Activated B cell treated with CpG ODN at 0.5 μM for 24 hours (primary cell): ENCODE results near the gene TENM4. TPM values are rescaled to one million over a fixed set of nuclear protein-coding genes. Genes with fewer than 3 reads are reported as not detected.

Source experiments
- ATAC-seq: fragments of 200-7000 bp; cut with Tn5 transposase; one replicate; pipeline ENCODE4 v1.10.0; 2021; ENCODE audit warnings: low read depth, mild to moderate bottlenecking, moderate library complexity
- CTCF ChIA-PET: fragments of 350-600 bp; sonication (Branson Sonifier 250); formaldehyde crosslinking; loops from one replicate; lab custom pipeline; 2021; ENCODE audit warnings: antibody characterized with exemption; lab: Charles Lee
- POLR2A ChIA-PET: fragments of 350-600 bp; sonication (Branson Sonifier 250); formaldehyde crosslinking; loops from one replicate; lab custom pipeline; 2021; ENCODE audit warnings: antibody characterized with exemption; lab: Charles Lee
- DNase-seq: peaks from one replicate; pipeline ENCODE4 v3.0.0; 2022
- H3K27ac Mint-ChIP-seq: one replicate; pipeline ENCODE4 v1.8.0; 2020; ENCODE audit warnings: mixed read lengths
- H3K27me3 Mint-ChIP-seq: one replicate; pipeline ENCODE4 v1.8.0; 2021; ENCODE audit warnings: mixed read lengths
- H3K36me3 Mint-ChIP-seq: one replicate; pipeline ENCODE4 v1.8.0; 2021; ENCODE audit warnings: low read depth, mixed read lengths
- H3K4me1 Mint-ChIP-seq: one replicate; pipeline ENCODE4 v1.8.0; 2021; ENCODE audit warnings: mixed read lengths
- H3K4me3 Mint-ChIP-seq: one replicate; pipeline ENCODE4 v1.8.0; 2020; ENCODE audit warnings: mild to moderate bottlenecking, mixed read lengths
- H3K9me3 Mint-ChIP-seq: one replicate; pipeline ENCODE4 v1.8.0; 2020; ENCODE audit warnings: mixed read lengths
- intact Hi-C: fragments of 100-400 bp; cut with micrococcal nuclease; formaldehyde crosslinking; loops from one replicate; pipeline ENCODE4 v1.15.1; 2024
- total RNA-seq: library from RNA; stranded (reverse); gene quantifications from 2 replicates; pipeline ENCODE4 v1.2.3, GENCODE V29; 2022
- TF ChIP-seq, protein P1 (sequence below): fragments of 200-600 bp; IDR thresholded peaks from one replicate; pipeline ENCODE4 v1.8.0; 2022; ENCODE audit warnings: antibody characterized with exemption, mild to moderate bottlenecking

Gene TENM4
- total RNA-seq, 1 donor from 2014 or later: 2.4 TPM

DNA sequence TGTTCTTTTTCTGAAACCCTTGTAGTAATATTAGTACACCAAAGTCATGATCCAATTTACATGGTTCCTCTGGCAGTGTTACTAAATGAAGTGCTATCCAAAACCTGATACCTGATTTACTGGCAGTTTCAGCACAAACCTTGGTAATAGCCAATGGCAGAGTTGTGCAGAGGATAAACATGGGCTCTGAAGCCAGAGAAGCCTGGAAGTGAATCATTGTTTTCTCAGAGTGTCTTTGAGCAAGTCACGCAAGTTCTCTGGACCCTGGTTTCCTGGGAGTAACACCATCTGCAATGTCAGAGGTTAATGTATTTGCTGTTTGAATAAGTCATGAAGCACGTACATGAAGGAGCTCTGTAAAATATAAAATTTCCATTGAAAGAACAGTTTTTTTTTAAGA lies 643.9 kb downstream of the TENM4 start:
- H3K4me3 Mint-ChIP-seq: no peak overlapping the region
- DNase-seq: no peak
- intact Hi-C loops: loop anchor here (5.0 kb wide), 1 partner anchor 695 kb away; no protein-coding TSS in a partner anchor
- TF ChIP-seq, protein P1, sequence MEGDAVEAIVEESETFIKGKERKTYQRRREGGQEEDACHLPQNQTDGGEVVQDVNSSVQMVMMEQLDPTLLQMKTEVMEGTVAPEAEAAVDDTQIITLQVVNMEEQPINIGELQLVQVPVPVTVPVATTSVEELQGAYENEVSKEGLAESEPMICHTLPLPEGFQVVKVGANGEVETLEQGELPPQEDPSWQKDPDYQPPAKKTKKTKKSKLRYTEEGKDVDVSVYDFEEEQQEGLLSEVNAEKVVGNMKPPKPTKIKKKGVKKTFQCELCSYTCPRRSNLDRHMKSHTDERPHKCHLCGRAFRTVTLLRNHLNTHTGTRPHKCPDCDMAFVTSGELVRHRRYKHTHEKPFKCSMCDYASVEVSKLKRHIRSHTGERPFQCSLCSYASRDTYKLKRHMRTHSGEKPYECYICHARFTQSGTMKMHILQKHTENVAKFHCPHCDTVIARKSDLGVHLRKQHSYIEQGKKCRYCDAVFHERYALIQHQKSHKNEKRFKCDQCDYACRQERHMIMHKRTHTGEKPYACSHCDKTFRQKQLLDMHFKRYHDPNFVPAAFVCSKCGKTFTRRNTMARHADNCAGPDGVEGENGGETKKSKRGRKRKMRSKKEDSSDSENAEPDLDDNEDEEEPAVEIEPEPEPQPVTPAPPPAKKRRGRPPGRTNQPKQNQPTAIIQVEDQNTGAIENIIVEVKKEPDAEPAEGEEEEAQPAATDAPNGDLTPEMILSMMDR: no peak
- no peak overlapping the region for H3K27ac Mint-ChIP-seq
- no peaks in the 10 kb centered on the region for H3K36me3 Mint-ChIP-seq
- H3K9me3 Mint-ChIP-seq: no peaks in the 10 kb centered on the region
- no peaks in the 10 kb centered on the region for H3K27me3 Mint-ChIP-seq
- ChIA-PET CTCF (no interaction called here), POLR2A (no interaction called here)
- H3K4me1 Mint-ChIP-seq: no peaks in the 10 kb centered on the region
- ATAC-seq: no peak

DNA sequence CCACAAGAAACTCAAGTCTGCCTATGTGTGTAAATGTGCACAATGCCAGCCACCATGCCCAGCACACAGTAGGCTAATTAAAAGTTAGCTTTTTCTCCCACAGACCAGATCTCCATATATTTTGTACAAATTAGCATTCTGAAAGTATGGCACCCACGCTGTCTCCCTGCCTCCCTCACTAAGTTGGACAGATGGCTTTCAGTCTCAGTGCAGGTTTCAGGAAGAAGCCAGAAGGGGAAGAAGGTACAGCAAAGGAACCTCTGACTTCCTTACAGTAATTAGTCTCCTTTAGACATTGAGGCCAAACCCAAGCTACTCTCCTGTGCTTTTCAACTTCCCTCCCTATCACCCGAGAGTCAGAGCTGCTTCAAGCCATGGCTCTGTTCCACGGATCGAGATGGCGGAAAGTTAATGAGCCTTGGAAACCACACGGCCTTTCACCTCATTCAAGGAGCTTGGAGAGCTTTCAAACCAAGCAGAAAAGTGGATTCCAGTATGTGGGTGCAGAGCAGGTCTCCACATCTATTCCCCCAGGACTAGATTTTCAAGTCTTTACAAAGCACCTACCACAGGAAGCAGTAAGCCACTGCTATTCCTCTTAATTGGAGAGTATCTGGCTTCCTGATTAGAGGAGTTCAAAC lies 645.1 kb downstream of the TENM4 start:
- intact Hi-C loops: loop anchor here (5.0 kb wide), 1 partner anchor 697 kb away; no protein-coding TSS in a partner anchor
- CTCF ChIA-PET: interaction anchor here (1.7 kb wide), 1 partner anchor 9 kb away, joined by 6 read pairs; no protein-coding TSS in a partner anchor
- no peak overlapping the region for H3K27ac Mint-ChIP-seq

DNA sequence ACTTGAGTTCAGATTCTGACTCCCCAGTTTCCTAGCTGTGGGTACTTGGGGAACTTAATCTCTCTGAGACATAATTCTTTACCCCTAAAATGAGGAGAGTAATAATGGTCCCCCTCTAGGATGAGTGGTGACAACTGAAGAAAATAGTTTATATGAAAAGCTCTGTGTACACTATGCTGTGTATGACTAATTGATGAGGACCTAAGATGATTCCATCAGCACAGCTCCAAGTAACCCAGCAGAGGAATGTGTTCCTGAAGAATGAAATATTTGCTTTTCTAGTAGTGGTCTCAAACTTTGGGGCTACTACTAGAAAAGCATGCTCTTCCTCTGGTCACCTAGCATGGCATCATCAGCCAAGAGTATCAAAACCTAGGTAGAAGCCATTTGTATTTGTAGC lies 648.9 kb downstream of the TENM4 start:
- POLR2A ChIA-PET: no interaction called here
- no peak for ATAC-seq
- DNase-seq: no peak
- CTCF ChIA-PET: no interaction called here
- H3K27me3 Mint-ChIP-seq: no peaks in the 10 kb centered on the region
- TF ChIP-seq, protein P1: no peak
- no peaks in the 10 kb centered on the region for H3K9me3 Mint-ChIP-seq
- H3K36me3 Mint-ChIP-seq: no peaks in the 10 kb centered on the region
- H3K27ac Mint-ChIP-seq: no peak overlapping the region
- intact Hi-C loops: no loop called here
- H3K4me1 Mint-ChIP-seq: no peaks in the 10 kb centered on the region
- no peak overlapping the region for H3K4me3 Mint-ChIP-seq

More for the DNA sequence above, 645.1 kb downstream of the TENM4 start:
- Mint-ChIP-seq H3K27me3 (no peaks in the 10 kb centered on the region), H3K4me1 (no peaks in the 10 kb centered on the region), H3K9me3 (no peaks in the 10 kb centered on the region), H3K36me3 (no peaks in the 10 kb centered on the region), H3K4me3 (no peak overlapping the region)
- ATAC-seq (no peak), DNase-seq (no peak)
- TF ChIP-seq, protein P1: no peak
- POLR2A ChIA-PET: no interaction called here

DNA sequence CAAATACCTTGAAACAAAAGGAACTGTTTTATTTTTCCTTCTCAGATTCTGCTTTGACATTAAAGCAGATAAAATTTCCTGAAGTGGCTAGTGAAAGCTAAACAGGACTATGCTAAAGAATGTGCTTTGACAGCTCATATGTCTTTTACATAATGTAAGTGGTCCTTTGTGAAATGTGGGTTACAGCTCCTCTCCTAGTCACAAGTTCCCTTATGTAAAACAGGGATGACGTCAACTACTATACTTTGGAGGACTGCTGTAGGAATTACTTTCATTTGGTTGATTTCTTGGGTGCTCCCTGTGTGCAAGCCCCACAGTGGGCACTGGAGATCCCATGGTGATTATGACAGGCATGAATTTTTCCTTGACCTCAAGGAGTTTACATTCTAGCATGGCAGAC lies 649.6 kb downstream of the TENM4 start:
- no peak overlapping the region for H3K27ac Mint-ChIP-seq
- TF ChIP-seq, protein P1: no peak
- no peak overlapping the region for H3K4me3 Mint-ChIP-seq
- DNase-seq (no peak), ATAC-seq (no peak)
- H3K27me3 Mint-ChIP-seq: no peaks in the 10 kb centered on the region
- CTCF ChIA-PET: no interaction called here
- POLR2A ChIA-PET: no interaction called here
- no peaks in the 10 kb centered on the region for H3K36me3 Mint-ChIP-seq
- H3K9me3 Mint-ChIP-seq: no peaks in the 10 kb centered on the region
- H3K4me1 Mint-ChIP-seq: no peaks in the 10 kb centered on the region
- intact Hi-C loops: no loop called here

DNA sequence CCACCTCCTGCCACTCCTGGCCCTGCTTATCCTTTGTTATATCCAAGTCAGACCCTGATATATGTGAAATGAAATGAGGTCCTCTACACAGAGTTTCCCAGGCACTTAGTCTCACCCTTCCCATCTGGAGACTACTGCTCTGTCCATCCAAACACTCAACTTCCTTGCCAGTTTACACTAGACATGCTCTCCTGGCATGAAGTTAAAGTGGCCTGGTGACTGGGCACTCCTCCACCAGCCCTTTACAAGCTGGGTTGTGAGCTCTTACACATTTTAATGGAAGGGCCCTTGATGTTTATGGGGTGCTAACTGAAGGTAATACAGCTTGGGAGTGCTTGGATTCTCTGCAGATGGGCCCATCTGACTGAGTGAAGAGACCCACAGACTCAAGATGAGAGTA lies 650.0 kb downstream of the TENM4 start:
- intact Hi-C loops: no loop called here
- TF ChIP-seq, protein P1: no peak
- Mint-ChIP-seq H3K9me3 (no peaks in the 10 kb centered on the region), H3K27me3 (no peaks in the 10 kb centered on the region), H3K4me3 (no peak overlapping the region), H3K4me1 (no peaks in the 10 kb centered on the region), H3K27ac (no peak overlapping the region), H3K36me3 (no peaks in the 10 kb centered on the region)
- ChIA-PET CTCF (no interaction called here), POLR2A (no interaction called here)
- ATAC-seq (no peak), DNase-seq (no peak)
